GM18519 (cell line): ENCODE measurements around the gene KLHL22.

Source experiments
- ATAC-seq: cut with Tn5 transposase; IDR thresholded peaks from one replicate; pipeline ENCODE4 v1.9.1; 2021; ENCODE audit warnings: mild to moderate bottlenecking, moderate library complexity; ENCODE audit not compliant: unreplicated experiment, low FRiP score

KLHL22 gene

GRCh38 chr22:20434773-20435172 lies 60.8 kb downstream of the KLHL22 start:
- ATAC-seq, result no peak

DNA sequence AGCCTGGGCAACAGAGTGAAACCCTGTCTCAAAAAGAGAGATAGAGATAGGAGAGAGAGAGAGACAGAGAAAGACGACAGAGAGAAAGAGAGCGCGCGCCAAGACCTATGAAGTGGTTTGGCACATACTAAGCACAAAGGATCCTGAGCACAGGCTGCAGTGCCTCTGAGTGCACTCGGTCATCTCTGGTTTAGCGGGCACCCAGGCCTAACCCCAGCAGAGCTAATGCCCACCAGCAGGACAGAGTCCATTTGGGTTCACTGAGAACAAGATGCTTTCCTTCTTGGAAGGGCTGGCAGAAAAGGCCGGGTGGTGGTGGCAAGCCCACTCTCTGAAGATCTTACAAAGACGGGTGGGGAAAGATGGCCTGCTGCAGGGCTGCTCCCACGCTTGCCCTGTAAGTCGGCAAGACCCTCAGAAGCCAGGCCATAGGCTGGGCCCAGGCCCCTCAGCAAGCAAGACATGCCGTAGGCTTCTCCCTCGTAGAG lies 61.3 kb downstream of the KLHL22 start:
- ATAC-seq, result no peak

GRCh38 chr22:20433686-20434241 lies 61.8 kb downstream of the KLHL22 start:
- ATAC-seq, result no peak

DNA sequence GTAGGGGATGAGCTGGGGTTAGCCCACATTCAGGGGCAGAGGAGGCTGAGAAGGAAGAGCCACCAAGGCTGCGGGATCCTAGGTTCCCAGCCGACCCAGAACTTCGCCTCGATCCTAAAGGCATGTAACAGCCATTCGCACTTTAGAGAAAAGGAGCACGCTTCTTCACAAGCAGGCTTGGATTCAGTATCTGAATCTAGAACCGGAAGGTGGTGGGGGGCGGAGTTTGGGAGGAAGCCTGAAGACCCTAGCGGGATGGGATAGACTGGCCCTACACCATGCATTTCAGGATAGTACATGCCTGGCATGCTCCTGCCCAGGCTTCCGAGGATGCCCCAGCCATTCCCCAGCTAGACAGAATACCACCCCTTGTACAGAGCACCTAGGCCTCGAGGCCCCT lies 62.4 kb downstream of the KLHL22 start:
- ATAC-seq, result no peak

- no peak for ATAC-seq
Measured at GRCh38 chr22:20432244-20432686, 63.3 kb downstream of the KLHL22 start.

GRCh38 chr22:20431511-20432192 lies 63.9 kb downstream of the KLHL22 start:
- ATAC-seq, result no peak

DNA sequence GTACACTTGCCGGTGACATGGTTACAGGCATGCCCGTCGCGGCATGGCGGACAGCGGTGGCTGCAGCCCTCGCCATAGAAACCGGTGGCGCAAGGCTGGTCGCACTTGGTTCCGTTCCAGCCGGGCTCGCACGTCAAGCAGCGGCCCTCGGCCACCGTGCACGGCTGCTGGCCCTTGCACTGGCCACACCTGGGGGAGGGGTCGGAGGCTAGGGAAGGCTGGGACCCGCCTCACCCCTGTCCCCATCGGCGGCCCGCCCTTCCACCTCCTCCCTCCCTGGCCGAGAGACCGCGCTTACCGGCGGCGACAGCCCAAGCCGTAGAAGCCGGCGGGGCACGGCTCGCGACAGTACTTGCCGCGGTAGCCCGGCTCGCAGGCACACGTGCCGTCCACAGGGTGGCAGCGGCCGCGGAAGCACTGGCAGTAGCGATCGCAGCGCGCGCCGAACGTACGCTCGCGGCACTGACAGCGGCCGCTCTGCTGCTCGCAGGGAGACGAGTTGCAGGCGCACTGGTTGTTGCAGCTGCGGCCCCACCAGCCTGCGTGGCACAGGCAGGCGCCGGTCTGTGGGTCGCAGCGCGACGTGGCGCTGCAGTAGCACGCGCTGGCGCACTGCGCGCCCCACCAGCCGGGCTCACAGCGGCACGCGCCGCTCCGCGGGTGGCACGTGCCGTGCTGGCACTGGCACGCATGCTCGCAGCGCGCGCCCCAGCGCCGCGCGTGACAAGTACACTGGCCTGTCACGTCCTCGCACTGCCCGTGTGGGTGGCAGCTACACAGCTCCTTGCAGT lies 64.7 kb downstream of the KLHL22 start:
- ATAC-seq, result no peak

DNA sequence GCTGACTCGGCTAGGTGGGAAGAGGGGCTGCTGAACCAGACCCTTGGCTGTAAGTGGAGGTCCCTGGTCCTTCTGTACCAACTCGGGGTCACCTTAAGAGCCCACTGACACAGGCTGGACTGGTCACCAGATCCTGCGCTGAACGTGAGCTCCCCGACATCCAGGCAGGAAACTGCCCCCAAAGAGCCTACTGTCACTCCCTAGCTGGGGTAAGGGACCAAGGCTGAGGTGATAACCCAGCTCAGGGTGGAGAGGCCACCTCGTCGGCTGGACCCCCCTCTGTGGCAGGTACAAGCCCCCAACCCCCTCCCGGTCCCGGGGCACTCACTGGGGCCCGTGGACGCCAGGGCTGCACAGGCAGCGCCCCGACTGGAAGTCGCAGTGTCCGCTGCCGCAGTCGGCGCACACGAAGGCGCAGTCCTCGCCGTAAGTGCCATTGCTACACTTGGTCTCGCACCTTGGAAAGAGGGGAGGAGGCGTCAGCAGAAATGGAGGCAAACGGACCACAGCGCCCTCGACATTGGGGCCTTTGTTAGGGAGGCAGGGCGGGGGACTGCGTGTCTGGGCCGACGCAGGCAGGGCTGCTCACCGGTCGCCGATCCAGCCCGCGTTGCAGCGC lies 65.4 kb downstream of the KLHL22 start:
- ATAC-seq, result no peak

GRCh38 chr22:20429254-20430100 lies 66.1 kb downstream of the KLHL22 start:
- ATAC-seq, result no peak

GRCh38 chr22:20428496-20429253 lies 66.9 kb downstream of the KLHL22 start:
- ATAC-seq, result no peak

GRCh38 chr22:20427945-20428417 lies 67.6 kb downstream of the KLHL22 start:
- no peak for ATAC-seq

DNA sequence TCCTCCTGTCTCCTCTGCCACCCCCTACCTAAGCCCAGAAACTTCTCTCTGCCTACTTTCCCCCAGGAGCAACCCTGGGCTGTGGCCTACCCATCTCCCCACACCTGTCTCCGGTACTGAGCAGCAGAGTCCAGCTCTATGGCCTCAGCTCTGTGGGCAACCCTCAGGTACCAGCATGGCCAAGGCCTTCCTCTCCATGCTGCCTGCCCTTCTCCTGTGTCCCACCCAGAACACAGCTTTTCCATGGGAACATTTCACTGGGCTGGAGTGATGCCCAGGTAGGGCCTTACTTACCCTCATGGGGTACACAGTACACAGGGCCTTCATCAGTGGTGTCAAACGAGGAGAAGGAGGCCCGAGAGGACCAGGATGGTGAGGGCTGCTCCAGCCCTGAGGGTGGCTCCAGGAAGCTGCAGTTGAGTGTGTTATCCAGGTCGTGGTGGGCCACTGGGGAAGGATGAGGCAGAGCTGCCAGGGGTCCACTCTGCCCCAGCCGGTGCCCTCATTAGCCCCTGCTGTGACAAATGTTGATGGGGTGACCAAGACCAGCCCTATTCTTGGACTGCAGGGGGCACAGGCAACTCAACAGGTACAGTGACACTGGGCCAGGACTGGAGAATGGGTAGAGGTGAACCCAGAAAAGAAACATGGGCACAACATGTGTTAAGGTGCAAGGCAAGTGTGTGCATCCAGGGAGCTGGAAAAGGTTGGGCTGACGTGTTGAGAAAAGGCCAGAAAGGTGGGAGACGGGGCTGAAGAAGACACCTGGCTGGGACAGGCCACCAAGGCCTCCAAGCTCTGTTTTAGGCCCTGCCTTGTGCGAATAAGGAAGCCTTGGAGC lies 68.3 kb downstream of the KLHL22 start:
- no peak for ATAC-seq

DNA sequence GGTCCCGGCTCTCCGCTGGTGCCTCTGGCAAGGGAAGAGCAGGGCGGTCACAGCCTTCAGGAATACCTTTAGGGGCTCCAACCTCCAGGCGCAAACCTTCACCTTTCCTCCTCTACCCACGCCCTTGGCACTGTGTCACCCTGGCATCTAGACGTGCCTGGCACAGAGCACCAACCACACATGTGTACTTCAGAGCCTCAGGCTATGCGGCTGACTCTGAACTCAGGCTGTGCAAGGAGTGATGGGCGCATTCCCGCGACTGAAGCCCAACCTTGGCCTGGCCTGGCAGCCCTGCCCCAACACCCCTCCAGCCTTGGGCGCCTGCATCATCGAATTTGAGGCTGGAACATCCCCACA lies 69.4 kb downstream of the KLHL22 start:
- no peak for ATAC-seq

DNA sequence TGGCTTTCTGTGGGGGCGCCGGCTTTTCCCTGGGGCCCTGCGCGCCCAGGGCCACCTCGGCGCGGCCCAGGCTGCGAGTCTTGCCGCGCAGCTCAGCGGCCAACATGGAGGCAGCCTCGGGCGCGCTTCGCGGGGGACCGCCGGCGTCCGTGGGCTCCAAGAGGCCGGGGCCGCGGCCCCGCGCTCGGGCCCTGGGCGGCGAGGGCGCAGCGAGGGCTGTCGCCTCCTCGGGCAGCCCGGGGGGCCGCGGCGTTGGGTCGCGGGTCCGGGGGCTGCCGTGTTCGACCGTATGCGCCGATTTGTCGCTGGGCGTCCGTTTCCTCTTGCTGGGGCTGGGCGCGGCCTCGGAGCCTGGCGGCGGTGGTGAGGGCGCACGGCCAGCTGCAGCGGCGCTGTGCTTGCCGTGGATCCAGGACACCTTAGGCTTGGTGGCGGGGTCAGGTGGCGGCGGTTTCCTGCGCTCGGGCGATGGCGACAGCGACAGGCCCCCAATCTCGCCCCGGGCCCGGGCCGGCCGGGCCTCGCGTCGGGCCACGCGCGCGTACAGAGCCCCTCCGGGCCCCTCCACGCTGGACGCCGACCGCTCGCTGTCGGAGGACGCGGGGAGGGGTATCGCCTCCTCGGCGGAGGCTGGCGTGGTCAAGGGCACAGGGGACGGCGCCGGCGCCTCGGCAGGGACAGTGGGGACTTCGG lies 69.9 kb downstream of the KLHL22 start:
- no peak for ATAC-seq

- no peak for ATAC-seq
Measured at GRCh38 chr22:20424932-20425565, 70.5 kb downstream of the KLHL22 start.

DNA sequence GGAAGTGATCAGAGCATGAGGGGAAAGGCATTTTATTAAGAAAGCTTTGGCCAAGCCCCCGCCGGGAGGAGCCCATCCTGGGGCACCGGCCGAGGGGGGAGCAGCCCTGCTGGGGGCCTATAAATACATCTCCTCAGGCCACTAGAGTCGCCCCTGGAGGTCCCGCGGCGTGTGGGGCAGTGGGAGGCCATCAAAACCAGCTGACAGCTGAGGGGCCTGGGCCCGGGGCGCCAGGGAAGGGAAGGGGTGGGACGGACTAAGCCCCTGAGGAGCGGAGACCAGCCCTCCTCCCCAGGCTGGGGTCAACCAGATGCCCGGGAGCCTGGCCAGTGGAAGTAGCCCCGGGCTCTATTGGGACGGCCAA lies 71.0 kb downstream of the KLHL22 start:
- ATAC-seq, result no peak

GRCh38 chr22:20423906-20424551 lies 71.6 kb downstream of the KLHL22 start:
- no peak for ATAC-seq
